Activated CD4-positive, alpha-beta T cell treated with anti-CD3 and anti-CD28 coated beads, Interleukin-10, Interleukin-2, amounts not matched to agents 100 ng/mL and 50 ng/mL, durations not matched to agents 16 hours and 8 hours (primary cell): ENCODE data around the gene HOXB5.

ENCODE experiments used
- DNase-seq: peaks from one replicate; pipeline ENCODE4 v3.0.0-alpha.2; 2020

HOXB5 gene

GRCh38 chr17:48593126-48593829, at the start of gene HOXB5:
HOXB5 (minus strand) TSS chr17:48593779; CDS start chr17:48593682, 97 bp downstream.
- peak; percentile 14 for DNase-seq

- no peak for DNase-seq
Observed at GRCh38 chr17:48642843-48643696, 49.5 kb upstream of the HOXB5 start.

- DNase-seq: no peak
Observed at GRCh38 chr17:48642059-48642842, 48.7 kb upstream of the HOXB5 start.

- DNase-seq: no peak
Observed at GRCh38 chr17:48641541-48642058, 48.0 kb upstream of the HOXB5 start.

GRCh38 chr17:48640858-48641180, 47.2 kb upstream of the HOXB5 start:
- DNase-seq: no peak

GRCh38 chr17:48639982-48640857, 46.6 kb upstream of the HOXB5 start:
- no peak for DNase-seq

- DNase-seq: no peak
Observed at GRCh38 chr17:48639136-48639535, 45.6 kb upstream of the HOXB5 start.

- DNase-seq: no peak
Observed at GRCh38 chr17:48637323-48638260, 44.0 kb upstream of the HOXB5 start.

- DNase-seq: peak; percentile 86
Observed at GRCh38 chr17:48636177-48637018, 42.8 kb upstream of the HOXB5 start.

- no peak for DNase-seq
Observed at GRCh38 chr17:48634493-48635208, 41.1 kb upstream of the HOXB5 start.

GRCh38 chr17:48633266-48633677, 39.7 kb upstream of the HOXB5 start:
- DNase-seq: no peak

GRCh38 chr17:48632579-48633265, 39.1 kb upstream of the HOXB5 start:
- no peak for DNase-seq

- peak; percentile 37 for DNase-seq
Observed at GRCh38 chr17:48631693-48632578, 38.4 kb upstream of the HOXB5 start.

GRCh38 chr17:48630925-48631692, 37.5 kb upstream of the HOXB5 start:
- DNase-seq: no peak

GRCh38 chr17:48630009-48630924, 36.7 kb upstream of the HOXB5 start:
- DNase-seq: no peak

- no peak for DNase-seq
Observed at GRCh38 chr17:48629411-48629759, 35.8 kb upstream of the HOXB5 start.
